ENCODE data around the gene CTXN3.

The CTXN3 gene

DNA sequence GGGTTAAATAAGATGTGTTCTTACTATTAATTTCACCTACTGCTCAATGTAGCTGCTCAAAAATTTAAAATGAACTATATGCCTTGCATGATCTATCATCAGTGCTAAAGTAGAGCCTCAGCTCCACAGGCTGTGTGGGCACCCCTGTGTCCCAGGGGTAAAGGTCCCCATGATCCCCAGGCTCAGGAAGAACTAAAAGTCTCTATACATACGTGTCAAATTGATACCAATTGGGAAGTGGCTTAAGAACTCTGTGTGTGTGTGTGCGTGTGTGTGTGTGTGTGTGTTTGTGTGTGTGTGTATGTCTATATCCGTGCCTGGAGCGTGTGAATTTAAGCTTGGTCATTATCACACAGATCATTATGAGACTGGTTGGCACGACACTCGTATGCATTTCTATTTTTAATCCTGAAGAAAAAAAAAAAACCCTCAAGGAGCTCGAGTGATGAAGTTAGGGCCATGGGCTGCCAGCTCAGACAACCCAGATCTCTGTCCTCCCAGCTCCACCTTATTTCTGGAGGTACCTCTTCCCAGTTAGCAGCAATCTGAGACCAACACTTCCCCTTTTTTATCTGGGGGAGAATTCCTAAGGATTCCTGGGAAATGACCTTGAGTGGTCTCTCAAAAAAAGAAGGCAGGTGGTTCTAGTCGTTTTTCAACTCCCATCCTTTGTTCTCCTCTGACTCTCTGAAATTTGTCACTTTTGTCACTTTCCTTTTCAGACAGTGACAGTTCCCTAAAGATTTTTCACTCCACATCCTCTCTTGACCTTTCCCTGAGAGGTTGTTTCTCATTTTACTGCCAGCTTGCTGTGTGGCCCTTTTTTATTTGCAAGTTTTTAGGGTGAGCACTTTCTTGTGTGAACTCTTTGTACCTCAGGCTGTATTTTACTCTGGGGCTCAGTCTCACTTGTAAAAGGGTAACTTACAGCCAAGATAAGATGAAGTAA, 45.7 kb upstream of the CTXN3 start:
- CTCF ChIA-PET: interaction anchor here (0.7 to 1.8 kb wide), 5 partner anchors 27 to 152 kb away, joined by 3 to 4 read pairs (median 3); no protein-coding TSS in a partner anchor
- no peak overlapping the region for H3K4me3 ChIP-seq (ENCODE audit: control insufficient read depth in 1 of 7, extremely low read depth in 1 of 7, insufficient read depth in 4 of 7, low read depth in 2 of 7, low read length in 6 of 7)
- WGBS (ENCODE audit: insufficient coverage): 3% methylated on average over 3 of the region's 8 CpGs
- POLR2A ChIA-PET: interaction anchor here (0.6 kb wide), 1 partner anchor 395 kb away, joined by 3 read pairs; no protein-coding TSS in a partner anchor
- H3K27me3 ChIP-seq (replicated peaks in 2 of 5; ENCODE audit: control insufficient read depth in 4 of 5, insufficient read depth in 5 of 5, low read length in 4 of 5): no peaks in the 10 kb centered on the region
- DNase-seq: peak; percentile 44 to 82 (median 73)
- no peaks in the 10 kb centered on the region for H3K36me3 ChIP-seq (ENCODE audit: control insufficient read depth in 4 of 4, insufficient read depth in 4 of 4, low read length in 3 of 4)
- no peaks in the 10 kb centered on the region for H3K9me3 ChIP-seq (ENCODE audit: control extremely low read depth in 1 of 5, control insufficient read depth in 4 of 5, insufficient read depth in 2 of 5, low read depth in 1 of 5, low read length in 4 of 5)
- H3K27ac ChIP-seq (ENCODE audit: insufficient read depth in 1 of 2, low read depth in 1 of 2, low read length in 2 of 2, poor library complexity in 1 of 2, severe bottlenecking in 2 of 2): no peak overlapping the region
- peaks cover 0 to 17% (median 10%) of the 10 kb centered on the region in 4 experiments for H3K4me1 ChIP-seq (ENCODE audit: control extremely low read depth in 1 of 4, control insufficient read depth in 4 of 4, insufficient read depth in 4 of 4, low read length in 3 of 4)

GRCh38 chr5:127608077-127608660, 40.7 kb upstream of the CTXN3 start:
- no CpG with 5 or more reads among the region's 6 CpGs for WGBS (ENCODE audit: insufficient coverage)
- ChIA-PET CTCF (interaction anchor here (1.4 kb wide), 1 partner anchor 103 kb away, joined by 3 read pairs; no protein-coding TSS in a partner anchor), POLR2A (no interaction called here)
- peaks cover 0 to 31% (median 21%) of the 10 kb centered on the region in 4 experiments for H3K4me1 ChIP-seq (ENCODE audit: control extremely low read depth in 1 of 4, control insufficient read depth in 4 of 4, insufficient read depth in 4 of 4, low read length in 3 of 4)
- no peaks in the 10 kb centered on the region for H3K36me3 ChIP-seq (ENCODE audit: control insufficient read depth in 4 of 4, insufficient read depth in 4 of 4, low read length in 3 of 4)
- no peak overlapping the region for H3K4me3 ChIP-seq (ENCODE audit: control insufficient read depth in 1 of 7, extremely low read depth in 1 of 7, insufficient read depth in 4 of 7, low read depth in 2 of 7, low read length in 6 of 7)
- H3K27ac ChIP-seq (ENCODE audit: insufficient read depth in 1 of 2, low read depth in 1 of 2, low read length in 2 of 2, poor library complexity in 1 of 2, severe bottlenecking in 2 of 2): no peak overlapping the region
- no peaks in the 10 kb centered on the region for H3K27me3 ChIP-seq (replicated peaks in 2 of 5; ENCODE audit: control insufficient read depth in 4 of 5, insufficient read depth in 5 of 5, low read length in 4 of 5)
- DNase-seq: peak in 1 of 3 donors; percentile 8
- no peaks in the 10 kb centered on the region for H3K9me3 ChIP-seq (ENCODE audit: control extremely low read depth in 1 of 5, control insufficient read depth in 4 of 5, insufficient read depth in 2 of 5, low read depth in 1 of 5, low read length in 4 of 5)

DNA sequence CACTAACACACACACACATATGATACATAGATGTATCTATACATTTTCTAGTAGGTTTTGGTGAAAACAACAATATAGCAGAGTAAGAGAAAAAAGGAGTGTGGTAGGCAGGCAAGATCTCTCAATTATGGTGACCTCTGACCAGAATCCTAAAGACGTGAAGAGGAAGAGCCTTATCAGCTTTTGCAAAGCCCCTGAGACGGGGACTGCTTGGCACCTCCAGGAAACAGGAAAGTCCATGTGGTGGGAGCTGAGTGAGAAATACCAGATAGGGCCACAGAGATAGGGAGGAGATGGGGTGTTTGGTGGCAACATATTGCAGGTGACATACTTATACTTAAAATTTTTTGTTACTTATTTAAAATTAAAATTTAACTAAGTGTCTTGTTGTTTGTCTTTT, 39.9 kb upstream of the CTXN3 start:
- ChIA-PET CTCF (interaction anchor here (0.7 to 1.8 kb wide), 3 partner anchors 14 to 102 kb away, joined by 3 to 5 read pairs (median 3); no protein-coding TSS in a partner anchor), POLR2A (no interaction called here)
- DNase-seq: peak; percentile 22 to 55 (median 30)
- H3K36me3 ChIP-seq (ENCODE audit: control insufficient read depth in 4 of 4, insufficient read depth in 4 of 4, low read length in 3 of 4): no peaks in the 10 kb centered on the region
- no peaks in the 10 kb centered on the region for H3K9me3 ChIP-seq (ENCODE audit: control extremely low read depth in 1 of 5, control insufficient read depth in 4 of 5, insufficient read depth in 2 of 5, low read depth in 1 of 5, low read length in 4 of 5)
- peaks cover 0 to 22% (median 18%) of the 10 kb centered on the region in 4 experiments for H3K4me1 ChIP-seq (ENCODE audit: control extremely low read depth in 1 of 4, control insufficient read depth in 4 of 4, insufficient read depth in 4 of 4, low read length in 3 of 4)
- peak overlapping the region in 1 of 2 experiments; percentile 25 for H3K27ac ChIP-seq (ENCODE audit: insufficient read depth in 1 of 2, low read depth in 1 of 2, low read length in 2 of 2, poor library complexity in 1 of 2, severe bottlenecking in 2 of 2)
- H3K4me3 ChIP-seq (ENCODE audit: control insufficient read depth in 1 of 7, extremely low read depth in 1 of 7, insufficient read depth in 4 of 7, low read depth in 2 of 7, low read length in 6 of 7): peak overlapping the region in 1 of 7 experiments; percentile 13
- 0% methylated on average over 2 of the region's 2 CpGs for WGBS (ENCODE audit: insufficient coverage)
- no peaks in the 10 kb centered on the region for H3K27me3 ChIP-seq (replicated peaks in 2 of 5; ENCODE audit: control insufficient read depth in 4 of 5, insufficient read depth in 5 of 5, low read length in 4 of 5)

DNA sequence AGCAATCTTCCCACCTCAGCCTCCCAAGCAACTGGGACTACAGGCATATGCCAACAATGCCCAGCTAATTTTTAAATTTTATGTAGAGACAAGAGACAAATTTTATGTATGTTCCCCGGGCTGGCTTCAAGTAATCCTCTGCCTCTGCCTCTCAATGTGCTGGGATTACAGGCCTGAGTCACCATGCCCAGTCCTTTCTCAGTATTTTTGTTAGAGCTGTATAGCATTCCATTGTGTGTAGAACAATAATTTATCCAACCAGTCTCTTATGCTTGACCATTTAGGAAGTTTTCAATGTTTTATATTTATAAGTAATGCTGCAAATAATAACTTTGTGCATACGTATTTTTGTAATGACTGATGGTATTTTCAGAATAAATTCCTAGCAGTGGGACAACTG, 38.9 kb upstream of the CTXN3 start:
- no peaks in the 10 kb centered on the region for H3K27me3 ChIP-seq (replicated peaks in 2 of 5; ENCODE audit: control insufficient read depth in 4 of 5, insufficient read depth in 5 of 5, low read length in 4 of 5)
- H3K27ac ChIP-seq (ENCODE audit: insufficient read depth in 1 of 2, low read depth in 1 of 2, low read length in 2 of 2, poor library complexity in 1 of 2, severe bottlenecking in 2 of 2): peak overlapping the region in 1 of 2 experiments; percentile 17
- peaks cover 0 to 22% (median 18%) of the 10 kb centered on the region in 4 experiments for H3K4me1 ChIP-seq (ENCODE audit: control extremely low read depth in 1 of 4, control insufficient read depth in 4 of 4, insufficient read depth in 4 of 4, low read length in 3 of 4)
- ChIA-PET CTCF (interaction anchor here (1.8 kb wide), 1 partner anchor 13 kb away, joined by 5 read pairs; no protein-coding TSS in a partner anchor), POLR2A (no interaction called here)
- no peak overlapping the region for H3K4me3 ChIP-seq (ENCODE audit: control insufficient read depth in 1 of 7, extremely low read depth in 1 of 7, insufficient read depth in 4 of 7, low read depth in 2 of 7, low read length in 6 of 7)
- 100% methylated on average over 1 of the region's 2 CpGs for WGBS (ENCODE audit: insufficient coverage)
- H3K36me3 ChIP-seq (ENCODE audit: control insufficient read depth in 4 of 4, insufficient read depth in 4 of 4, low read length in 3 of 4): no peaks in the 10 kb centered on the region
- no peak for DNase-seq
- no peaks in the 10 kb centered on the region for H3K9me3 ChIP-seq (ENCODE audit: control extremely low read depth in 1 of 5, control insufficient read depth in 4 of 5, insufficient read depth in 2 of 5, low read depth in 1 of 5, low read length in 4 of 5)

GRCh38 chr5:127612441-127613141, 36.3 kb upstream of the CTXN3 start:
- Histone ChIP-seq H3K27ac (ENCODE audit: insufficient read depth in 1 of 2, low read depth in 1 of 2, low read length in 2 of 2, poor library complexity in 1 of 2, severe bottlenecking in 2 of 2) (no peak overlapping the region), H3K27me3 (replicated peaks in 2 of 5; ENCODE audit: control insufficient read depth in 4 of 5, insufficient read depth in 5 of 5, low read length in 4 of 5) (no peaks in the 10 kb centered on the region), H3K36me3 (ENCODE audit: control insufficient read depth in 4 of 4, insufficient read depth in 4 of 4, low read length in 3 of 4) (no peaks in the 10 kb centered on the region), H3K4me3 (ENCODE audit: control insufficient read depth in 1 of 7, extremely low read depth in 1 of 7, insufficient read depth in 4 of 7, low read depth in 2 of 7, low read length in 6 of 7) (no peak overlapping the region), H3K9me3 (ENCODE audit: control extremely low read depth in 1 of 5, control insufficient read depth in 4 of 5, insufficient read depth in 2 of 5, low read depth in 1 of 5, low read length in 4 of 5) (no peaks in the 10 kb centered on the region), H3K4me1 (ENCODE audit: control extremely low read depth in 1 of 4, control insufficient read depth in 4 of 4, insufficient read depth in 4 of 4, low read length in 3 of 4) (peaks cover 0 to 22% (median 18%) of the 10 kb centered on the region in 4 experiments)
- no peak for DNase-seq
- ChIA-PET POLR2A (no interaction called here), CTCF (interaction anchor here (1.0 kb wide), 1 partner anchor 18 kb away, joined by 3 read pairs; no protein-coding TSS in a partner anchor)
- 100% methylated on average over 4 of the region's 4 CpGs for WGBS (ENCODE audit: insufficient coverage)

DNA sequence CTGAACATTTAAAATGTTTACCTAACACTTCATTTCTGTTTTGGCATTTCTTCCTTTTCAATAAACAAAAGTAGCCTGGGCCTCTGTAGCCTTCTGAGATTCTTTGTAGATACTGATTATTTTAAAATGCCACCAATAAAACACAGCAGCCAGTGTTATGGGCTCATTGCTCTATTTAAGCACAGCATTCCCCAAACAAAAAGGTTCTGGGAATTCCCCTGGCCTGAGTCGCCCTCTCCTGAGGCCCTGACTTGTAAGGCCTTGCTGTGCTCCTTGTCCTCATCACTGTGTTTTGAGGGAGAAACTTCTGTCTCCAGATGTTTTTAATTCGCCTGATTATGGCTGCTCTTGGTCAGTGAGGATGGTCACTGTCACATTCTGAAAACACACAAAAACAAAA, 33.0 kb upstream of the CTXN3 start:
- Histone ChIP-seq H3K4me3 (ENCODE audit: control insufficient read depth in 1 of 7, extremely low read depth in 1 of 7, insufficient read depth in 4 of 7, low read depth in 2 of 7, low read length in 6 of 7) (no peak overlapping the region), H3K36me3 (ENCODE audit: control insufficient read depth in 4 of 4, insufficient read depth in 4 of 4, low read length in 3 of 4) (no peaks in the 10 kb centered on the region), H3K27ac (ENCODE audit: insufficient read depth in 1 of 2, low read depth in 1 of 2, low read length in 2 of 2, poor library complexity in 1 of 2, severe bottlenecking in 2 of 2) (no peak overlapping the region), H3K27me3 (replicated peaks in 2 of 5; ENCODE audit: control insufficient read depth in 4 of 5, insufficient read depth in 5 of 5, low read length in 4 of 5) (no peaks in the 10 kb centered on the region), H3K9me3 (ENCODE audit: control extremely low read depth in 1 of 5, control insufficient read depth in 4 of 5, insufficient read depth in 2 of 5, low read depth in 1 of 5, low read length in 4 of 5) (peaks cover 0 to 5% (median 5%) of the 10 kb centered on the region in 5 experiments), H3K4me1 (ENCODE audit: control extremely low read depth in 1 of 4, control insufficient read depth in 4 of 4, insufficient read depth in 4 of 4, low read length in 3 of 4) (no peaks in the 10 kb centered on the region)
- ChIA-PET POLR2A (no interaction called here), CTCF (no interaction called here)
- WGBS (ENCODE audit: insufficient coverage): 100% methylated on average over 1 of the region's 2 CpGs
- no peak for DNase-seq

All from common myeloid progenitor, CD34-positive (primary cell).